Stimulated activated CD8-positive, alpha-beta memory T cell treated with anti-CD3 and anti-CD28 coated beads, Interleukin-4, amount 100 ng/mL, for 4 hours (primary cell): ENCODE results near the gene MSANTD3.

ENCODE experiments used
- DNase-seq, 2 donors: peaks; one replicate each; pipeline ENCODE4 v3.0.0-alpha.2; 2020; ENCODE audit warnings: low read depth in 2 of 2, low spot score in 1 of 2

MSANTD3 gene

DNA sequence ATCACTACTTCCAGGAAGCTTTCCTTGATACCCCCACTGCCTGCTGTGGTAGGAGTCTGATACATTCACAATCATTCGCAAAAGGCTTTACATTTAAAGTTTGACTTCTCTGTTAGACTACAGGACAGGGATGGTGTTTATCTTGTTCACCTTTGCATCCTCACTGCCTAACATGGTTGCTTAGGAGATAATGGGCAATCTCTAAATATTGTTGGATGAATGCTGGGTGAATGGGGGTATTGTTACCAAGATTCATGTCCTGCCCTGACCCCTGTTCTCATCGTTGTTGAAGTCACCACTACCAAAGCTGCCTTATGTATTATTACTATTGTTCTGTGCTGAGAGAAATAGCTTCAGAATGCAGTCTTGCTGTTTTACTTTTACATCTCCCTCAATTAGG, 38.3 kb downstream of the MSANTD3 start:
- no peak for DNase-seq

- no peak for DNase-seq
Observed at GRCh38 chr9:100465761-100466160, 38.8 kb downstream of the MSANTD3 start.

GRCh38 chr9:100466171-100466828, 39.4 kb downstream of the MSANTD3 start:
- no peak for DNase-seq

DNA sequence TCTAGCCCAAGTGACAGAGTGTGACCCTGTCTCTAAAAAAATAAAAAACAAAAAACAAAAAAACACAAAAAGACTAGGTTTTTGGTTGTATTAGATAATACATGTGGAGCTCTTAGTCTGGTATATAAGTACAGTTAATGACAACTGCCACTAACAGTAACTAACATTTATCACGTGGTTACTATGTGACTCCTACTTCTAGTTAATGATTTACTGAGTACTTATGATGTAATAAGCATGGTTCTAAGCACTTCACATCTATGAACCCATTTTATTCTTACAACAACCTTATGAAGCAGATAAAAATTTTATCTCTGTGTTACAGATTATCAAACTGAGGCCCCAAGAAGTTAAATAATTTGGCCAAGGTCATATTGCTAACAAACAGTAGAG, 39.9 kb downstream of the MSANTD3 start:
- no peak for DNase-seq

GRCh38 chr9:100468041-100468440, 41.1 kb downstream of the MSANTD3 start:
- DNase-seq, result no peak

DNA sequence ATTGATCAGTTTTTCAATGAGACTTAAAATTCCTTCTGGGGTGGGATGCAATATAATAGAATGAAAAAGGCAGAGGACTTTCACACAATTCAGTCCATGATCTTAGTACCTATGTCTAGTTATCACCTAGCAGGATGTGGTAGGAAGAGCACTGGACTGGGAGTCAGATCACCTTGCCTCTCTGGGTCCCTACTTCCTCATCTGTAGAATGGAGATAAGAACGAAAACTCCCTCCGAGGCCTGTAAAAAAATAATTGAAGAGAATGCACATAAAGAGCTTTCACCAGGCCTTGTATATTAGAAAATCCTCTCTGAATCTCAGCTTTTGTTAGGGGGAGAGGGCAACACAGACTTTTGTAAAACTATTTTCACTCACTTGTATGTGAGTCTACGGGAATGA, 45.3 kb downstream of the MSANTD3 start:
- no peak for DNase-seq

- peak in 1 of 2 donors; percentile 13 for DNase-seq
Observed at GRCh38 chr9:100472788-100473275, 45.9 kb downstream of the MSANTD3 start, which contains the start of gene TMEFF1. TSS of gene TMEFF1 (plus strand) at chr9:100473149. CDS start at chr9:100473545, 396 bp downstream.

- DNase-seq, result no peak
Observed at GRCh38 chr9:100473276-100474081, 46.5 kb downstream of the MSANTD3 start.

DNA sequence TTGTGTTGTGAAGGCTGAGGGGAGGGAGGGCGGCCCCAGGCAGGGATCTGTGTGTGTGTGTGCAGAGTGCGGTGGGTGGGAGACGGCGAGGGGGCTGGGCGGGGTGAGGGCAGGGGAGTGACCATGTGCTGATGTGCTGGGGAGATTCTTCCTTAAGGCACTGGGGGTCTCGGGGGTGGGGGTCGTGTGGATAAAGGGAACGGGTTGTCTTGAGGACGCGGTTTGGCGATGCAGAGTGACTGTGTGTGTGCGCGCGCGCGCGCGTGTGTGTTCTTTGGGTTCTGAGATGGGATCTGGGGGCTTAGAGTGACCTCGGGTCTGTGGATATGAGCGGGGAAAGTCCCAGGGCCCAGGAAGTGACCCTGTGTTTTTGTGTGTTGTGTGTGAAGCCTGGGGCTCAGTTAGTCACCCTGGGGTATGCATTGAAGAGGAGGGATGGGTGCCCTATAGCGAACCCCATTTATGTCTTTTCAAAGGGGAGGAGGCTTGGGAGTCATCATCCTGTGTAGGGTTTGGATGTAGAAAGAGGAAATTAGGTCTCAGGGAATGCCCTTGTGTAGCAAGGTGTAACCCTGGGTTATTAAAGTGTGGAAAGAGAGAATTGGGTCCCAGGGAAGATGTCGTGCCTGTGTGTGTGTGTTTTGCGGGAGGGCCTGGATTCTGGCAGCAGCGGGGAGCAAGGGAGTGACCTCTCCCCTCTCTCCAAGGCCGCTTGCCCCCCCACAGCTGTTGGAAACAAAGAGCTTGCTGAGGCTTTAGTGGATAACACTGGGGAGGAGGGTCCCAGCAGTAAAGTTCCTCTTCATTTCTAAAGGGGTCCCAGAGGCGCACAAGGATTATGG, 47.4 kb downstream of the MSANTD3 start:
- DNase-seq, result no peak

- no peak for DNase-seq
Observed at GRCh38 chr9:100474924-100475276, 48.0 kb downstream of the MSANTD3 start.

GRCh38 chr9:100477241-100477640, 50.3 kb downstream of the MSANTD3 start:
- no peak for DNase-seq

DNA sequence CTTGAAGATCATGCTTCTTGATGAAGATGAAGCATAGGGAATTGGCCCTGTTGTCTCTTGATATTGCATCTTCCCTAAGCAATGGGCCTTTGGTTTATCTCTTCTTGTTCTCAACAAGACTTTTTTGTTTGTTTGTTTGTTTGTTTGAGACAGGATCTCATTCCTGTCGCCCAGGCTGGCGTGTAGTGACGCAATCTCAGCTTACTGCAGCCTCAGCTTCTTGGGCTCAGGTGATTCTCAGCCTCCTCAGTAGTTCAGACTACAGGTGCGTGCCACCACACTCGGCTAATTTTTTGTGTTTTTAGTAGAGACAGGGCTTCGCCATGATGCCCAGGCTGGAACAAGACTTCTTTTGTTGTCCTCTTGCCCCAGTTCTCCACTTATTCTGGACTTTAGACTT, 51.2 kb downstream of the MSANTD3 start:
- DNase-seq, result no peak

GRCh38 chr9:100479820-100480219, 52.9 kb downstream of the MSANTD3 start:
- no peak for DNase-seq

GRCh38 chr9:100485196-100485595, 58.3 kb downstream of the MSANTD3 start:
- DNase-seq, result no peak

DNA sequence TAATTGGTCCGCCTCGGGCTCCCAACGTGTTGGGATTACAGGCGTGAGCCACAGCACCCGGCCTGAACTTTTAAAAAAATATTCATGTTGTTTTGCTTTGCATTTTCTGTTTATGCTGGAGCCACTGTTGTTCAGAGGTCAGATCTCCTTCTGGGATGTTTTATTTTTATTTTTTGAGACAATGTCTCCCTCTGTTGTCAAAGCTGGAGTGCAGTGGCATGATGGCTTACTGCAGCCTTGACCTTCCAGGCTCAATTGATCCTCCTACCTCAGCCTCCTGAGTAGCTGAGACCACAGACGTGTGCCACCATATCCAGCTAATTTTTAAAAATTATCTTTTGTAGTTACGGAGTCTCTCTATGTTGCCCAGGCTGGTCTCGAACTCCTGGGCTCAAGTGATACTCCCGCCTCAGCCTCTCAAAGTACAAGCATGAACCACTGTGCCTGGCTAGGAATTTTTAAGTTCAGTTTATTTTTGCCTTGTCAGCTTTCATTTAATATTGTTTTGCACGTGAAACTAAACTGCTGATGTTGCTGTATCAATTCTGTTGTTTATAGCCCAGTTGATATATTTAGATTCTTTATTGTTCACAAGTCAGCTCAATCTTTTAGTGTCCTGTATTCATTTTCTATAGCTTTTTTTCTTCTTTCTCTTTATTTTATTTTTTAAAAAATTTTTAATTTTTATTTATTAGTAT, 59.7 kb downstream of the MSANTD3 start:
- DNase-seq, result no peak

- no peak for DNase-seq
Observed at GRCh38 chr9:100488177-100488576, 61.2 kb downstream of the MSANTD3 start.

- DNase-seq, result no peak
Observed at GRCh38 chr9:100489836-100490235, 62.9 kb downstream of the MSANTD3 start.

GRCh38 chr9:100492952-100493351, 66.0 kb downstream of the MSANTD3 start:
- DNase-seq, result no peak

DNA sequence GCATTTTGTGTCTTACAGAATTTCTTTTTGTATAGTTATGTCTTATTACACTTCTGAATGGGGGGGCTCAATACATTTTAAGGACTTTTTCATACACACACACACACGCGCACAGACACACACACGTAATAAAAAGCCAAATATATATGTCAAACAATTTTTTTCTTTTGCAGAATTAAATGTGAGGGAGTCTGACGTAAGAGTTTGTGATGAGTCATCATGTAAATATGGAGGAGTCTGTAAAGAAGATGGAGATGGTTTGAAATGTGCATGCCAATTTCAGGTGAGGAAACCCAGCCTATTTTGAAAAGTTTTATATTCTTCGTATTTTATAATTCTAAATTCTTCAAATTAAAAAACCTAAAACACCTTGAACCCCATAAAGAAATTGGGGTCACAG, 71.6 kb downstream of the MSANTD3 start:
- DNase-seq, result no peak

- no peak for DNase-seq
Observed at GRCh38 chr9:100499460-100499859, 72.5 kb downstream of the MSANTD3 start.

- DNase-seq, result no peak
Observed at GRCh38 chr9:100499866-100500265, 72.9 kb downstream of the MSANTD3 start.
